GM13976 (cell line): ENCODE measurements around the gene MFF.

Experiments
- DNase-seq: peaks from one replicate; pipeline ENCODE4 v3.0.0; 2012; ENCODE audit warnings: low spot score
- CTCF ChIP-seq: IDR thresholded peaks from 2 replicates; pipeline ENCODE4 v1.5.1; 2012; ENCODE audit warnings: borderline replicate concordance, mild to moderate bottlenecking; ENCODE audit not compliant: insufficient read depth; ENCODE audit errors: extremely low read depth, missing control alignments, control extremely low read depth
- in situ Hi-C: fragments of 300-500 bp; cut with MboI; formaldehyde crosslinking; loops from one replicate; pipeline ENCODE4 v1.12.0; 2022; ENCODE audit warnings: low sequenced_read_pairs, mixed read lengths, inconsistent platforms; ENCODE audit not compliant: unreplicated experiment

MFF gene

GRCh38 chr2:227313310-227313709 is 11.7 kb upstream of the MFF start:
- TF ChIP-seq CTCF = no peak
- in situ Hi-C loops = no loop called here
- DNase-seq = no peak

- in situ Hi-C loops = no loop called here
- TF ChIP-seq CTCF = no peak
- DNase-seq = no peak
Observed at GRCh38 chr2:227317834-227318233, 7.2 kb upstream of the MFF start.

- in situ Hi-C loops = no loop called here
- DNase-seq = no peak
- no peak for TF ChIP-seq CTCF
Observed at GRCh38 chr2:227320305-227321094, 4.6 kb upstream of the MFF start.

GRCh38 chr2:227322530-227323205 is 2.4 kb upstream of the MFF start:
- in situ Hi-C loops = no loop called here
- no peak for TF ChIP-seq CTCF
- DNase-seq = no peak

- in situ Hi-C loops = no loop called here
- DNase-seq = no peak
- TF ChIP-seq CTCF = no peak
Observed at GRCh38 chr2:227323818-227324217, 1.2 kb upstream of the MFF start.

GRCh38 chr2:227324642-227324994 is 433 bp upstream of the MFF start:
- TF ChIP-seq CTCF = no peak
- in situ Hi-C loops = no loop called here
- DNase-seq = peak; percentile 47
